Kidney epithelial cell (primary cell): Measurements from ENCODE around the gene GC. TPM values are rescaled to one million over a fixed set of nuclear protein-coding genes. Genes with fewer than 3 reads are reported as not detected.
A peak's percentile ranks its signal among the peaks of the same experiment; 100 is the strongest.

ENCODE experiments used
- DNase-seq: peaks from one replicate; pipeline ENCODE4 v3.0.0-alpha.2; 2010; ENCODE audit warnings: low read depth
- H3K27me3 ChIP-seq: 2 replicates; pipeline ENCODE4 v1.6.0; 2011; ENCODE audit warnings: low read length; ENCODE audit not compliant: control insufficient read depth, insufficient read depth
- H3K36me3 ChIP-seq: 2 replicates; pipeline ENCODE4 v1.5.1; 2011; ENCODE audit warnings: low read length; ENCODE audit not compliant: control insufficient read depth, insufficient read depth
- H3K4me3 ChIP-seq: 2 replicates; pipeline ENCODE4 v1.5.1; 2011; ENCODE audit warnings: low read depth, mild to moderate bottlenecking, control low read depth, low read length
- total RNA-seq: library from RNA; depleted of rRNA; stranded (reverse); fragments of >200 nt; gene quantifications from 2 replicates; pipeline ENCODE4 v1.2.3, GENCODE V29; 2015
- TF ChIP-seq, protein P1 (sequence below): IDR thresholded peaks from 2 replicates; pipeline ENCODE4 v1.5.1; 2011; ENCODE audit warnings: mild to moderate bottlenecking, moderate library complexity, low read length, control low read depth, inconsistent platforms; ENCODE audit not compliant: insufficient read depth, poor library complexity, severe bottlenecking

The GC gene
- total RNA-seq, 1 donor from 2014 or later, result not detected

DNA sequence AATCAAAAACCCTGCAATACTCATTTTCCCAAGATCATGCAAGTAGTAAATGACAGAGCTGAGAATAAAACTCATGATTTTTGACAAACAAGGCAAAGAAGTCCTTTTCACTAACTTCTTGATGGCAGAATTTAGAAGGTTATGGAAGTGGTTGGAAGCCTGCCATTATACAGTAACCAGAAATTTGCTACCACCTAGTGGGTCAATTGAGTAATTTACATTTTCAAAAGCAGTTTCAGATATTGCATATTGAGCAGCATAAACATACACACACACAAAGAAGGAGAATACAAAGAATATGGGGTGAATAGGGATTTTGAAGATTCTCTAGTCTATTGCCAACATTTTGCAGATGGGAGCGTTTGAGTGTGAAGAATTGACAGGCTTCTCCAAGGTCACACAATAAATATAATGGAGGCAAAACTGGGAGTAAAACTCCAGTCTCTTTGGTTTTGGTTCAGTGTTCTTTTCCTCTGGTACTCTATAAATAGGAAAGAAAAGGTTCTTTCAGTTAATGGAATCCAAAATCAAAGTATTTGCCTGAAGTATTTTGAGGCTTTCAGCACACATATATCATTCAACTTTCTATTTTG, 70.2 kb downstream of the GC start:
- no peaks in the 10 kb centered on the region for H3K36me3 ChIP-seq
- H3K27me3 ChIP-seq, result no peaks in the 10 kb centered on the region
- peak; percentile 9 for DNase-seq
- TF ChIP-seq, protein P1, sequence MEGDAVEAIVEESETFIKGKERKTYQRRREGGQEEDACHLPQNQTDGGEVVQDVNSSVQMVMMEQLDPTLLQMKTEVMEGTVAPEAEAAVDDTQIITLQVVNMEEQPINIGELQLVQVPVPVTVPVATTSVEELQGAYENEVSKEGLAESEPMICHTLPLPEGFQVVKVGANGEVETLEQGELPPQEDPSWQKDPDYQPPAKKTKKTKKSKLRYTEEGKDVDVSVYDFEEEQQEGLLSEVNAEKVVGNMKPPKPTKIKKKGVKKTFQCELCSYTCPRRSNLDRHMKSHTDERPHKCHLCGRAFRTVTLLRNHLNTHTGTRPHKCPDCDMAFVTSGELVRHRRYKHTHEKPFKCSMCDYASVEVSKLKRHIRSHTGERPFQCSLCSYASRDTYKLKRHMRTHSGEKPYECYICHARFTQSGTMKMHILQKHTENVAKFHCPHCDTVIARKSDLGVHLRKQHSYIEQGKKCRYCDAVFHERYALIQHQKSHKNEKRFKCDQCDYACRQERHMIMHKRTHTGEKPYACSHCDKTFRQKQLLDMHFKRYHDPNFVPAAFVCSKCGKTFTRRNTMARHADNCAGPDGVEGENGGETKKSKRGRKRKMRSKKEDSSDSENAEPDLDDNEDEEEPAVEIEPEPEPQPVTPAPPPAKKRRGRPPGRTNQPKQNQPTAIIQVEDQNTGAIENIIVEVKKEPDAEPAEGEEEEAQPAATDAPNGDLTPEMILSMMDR, result peak; percentile 40
- no peak overlapping the region for H3K4me3 ChIP-seq

- TF ChIP-seq, protein P1, result no peak
- DNase-seq, result no peak
- no peaks in the 10 kb centered on the region for H3K36me3 ChIP-seq
- H3K4me3 ChIP-seq, result no peak overlapping the region
- H3K27me3 ChIP-seq, result no peaks in the 10 kb centered on the region
Observed at GRCh38 chr4:71711985-71712348, 71.9 kb downstream of the GC start.

GRCh38 chr4:71711044-71711984, 72.6 kb downstream of the GC start:
- Histone ChIP-seq H3K27me3 (no peaks in the 10 kb centered on the region), H3K4me3 (no peak overlapping the region), H3K36me3 (no peaks in the 10 kb centered on the region)
- no peak for DNase-seq
- TF ChIP-seq, protein P1, result no peak

- DNase-seq, result no peak
- H3K27me3 ChIP-seq, result no peaks in the 10 kb centered on the region
- H3K4me3 ChIP-seq, result no peak overlapping the region
- TF ChIP-seq, protein P1, result peak; percentile 1
- H3K36me3 ChIP-seq, result no peaks in the 10 kb centered on the region
Observed at GRCh38 chr4:71709961-71710360, 73.9 kb downstream of the GC start.

DNA sequence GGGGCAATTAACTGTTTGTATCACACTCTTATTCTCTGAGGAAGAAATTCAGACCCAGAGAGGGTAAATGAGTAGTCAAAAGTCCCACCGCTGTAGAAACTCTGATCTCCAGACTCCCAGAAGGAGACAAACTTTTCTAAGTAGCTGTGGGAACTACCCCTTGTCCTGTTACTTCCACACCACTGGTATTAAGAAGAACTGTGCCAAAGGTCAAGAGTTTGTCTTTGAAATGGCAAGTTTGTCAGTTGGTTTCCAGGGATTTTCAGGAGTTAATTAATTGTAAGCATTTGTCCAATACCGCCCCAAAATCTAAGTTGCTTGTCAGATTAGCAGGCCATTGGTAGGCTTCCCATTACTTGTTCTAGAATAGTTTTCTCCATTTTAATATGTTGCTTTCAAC, 85.7 kb downstream of the GC start:
- H3K4me3 ChIP-seq, result no peak overlapping the region
- no peak for DNase-seq
- no peaks in the 10 kb centered on the region for H3K27me3 ChIP-seq
- TF ChIP-seq, protein P1, result no peak
- no peaks in the 10 kb centered on the region for H3K36me3 ChIP-seq
